Stimulated activated CD8-positive, alpha-beta memory T cell treated with anti-CD3 and anti-CD28 coated beads, Interleukin-15, amount 100 ng/mL, for 24 hours (primary cell): Measurements from ENCODE around the gene FLRT2.

Source experiments
- DNase-seq: peaks from one replicate; pipeline ENCODE4 v3.0.0-alpha.2; 2020; ENCODE audit warnings: low read depth

Gene FLRT2

DNA sequence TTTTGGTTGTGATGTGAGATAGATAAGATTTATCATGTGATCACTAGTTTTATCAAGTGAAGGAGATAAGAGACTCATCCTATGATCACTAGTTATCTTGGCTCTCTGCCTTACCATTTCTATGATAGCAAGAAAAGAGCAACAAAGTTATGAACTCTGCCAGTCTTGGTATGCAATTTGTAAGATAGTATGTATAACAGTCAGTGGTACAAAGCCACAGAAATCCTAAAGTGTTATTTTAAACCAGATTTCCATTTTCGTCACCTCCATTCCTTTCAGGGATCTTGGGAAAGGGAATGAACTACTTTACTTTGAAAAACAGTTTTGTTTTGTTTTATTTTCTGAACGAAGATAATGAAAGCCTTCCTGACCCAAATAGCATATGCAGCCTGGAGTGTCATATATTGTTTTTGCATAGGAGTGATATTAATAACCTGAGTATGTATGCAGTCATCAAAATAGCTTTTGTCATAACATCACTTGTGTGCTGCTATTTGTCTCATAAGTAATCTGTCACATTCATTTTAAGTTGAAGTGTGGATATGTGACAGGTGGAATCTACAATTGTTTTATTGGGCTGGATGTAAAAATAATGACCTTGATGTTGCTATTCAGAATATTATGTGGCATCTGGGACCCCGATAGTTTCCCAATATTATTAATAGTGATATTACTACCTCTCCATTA, 35.0 kb downstream of the FLRT2 start:
- DNase-seq = no peak

DNA sequence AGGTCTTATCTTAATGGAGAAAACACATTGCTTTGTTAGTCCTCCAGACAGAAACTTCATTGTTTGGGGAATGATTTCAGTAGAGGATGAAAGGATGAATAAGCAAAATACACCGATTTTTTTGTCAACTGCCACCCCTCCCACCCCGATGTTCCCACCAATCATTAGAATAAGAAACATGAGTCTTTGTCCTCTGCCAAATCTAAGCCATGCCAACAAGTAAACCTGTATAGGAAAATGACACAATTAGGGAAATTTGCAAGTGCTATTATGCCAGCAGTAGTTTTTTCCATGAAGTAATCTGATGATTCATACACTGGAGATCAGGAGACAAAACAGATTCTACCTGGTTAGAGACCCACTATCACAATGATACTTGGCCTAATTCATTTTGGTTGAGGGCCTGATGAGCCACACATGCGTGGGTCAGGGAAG, 35.9 kb downstream of the FLRT2 start:
- no peak for DNase-seq

DNA sequence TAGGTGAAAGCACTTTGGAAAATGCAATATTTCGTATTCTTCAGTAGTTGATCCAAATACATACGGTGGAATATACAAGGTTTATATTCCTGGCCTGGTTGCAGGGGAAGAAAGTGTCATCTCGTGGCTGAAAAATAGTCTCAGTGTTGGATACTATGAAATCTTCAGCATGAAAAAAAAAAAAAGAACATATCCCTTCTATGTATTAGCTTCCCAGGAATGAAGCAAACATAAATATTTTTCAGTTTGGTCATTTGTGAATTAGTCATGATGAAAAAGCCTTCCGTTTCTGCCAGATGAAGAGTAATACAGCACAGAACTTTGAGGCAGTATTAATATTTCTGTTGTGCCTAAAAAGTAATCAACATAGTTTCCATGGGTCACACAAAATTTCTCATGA, 36.7 kb downstream of the FLRT2 start:
- no peak for DNase-seq

DNA sequence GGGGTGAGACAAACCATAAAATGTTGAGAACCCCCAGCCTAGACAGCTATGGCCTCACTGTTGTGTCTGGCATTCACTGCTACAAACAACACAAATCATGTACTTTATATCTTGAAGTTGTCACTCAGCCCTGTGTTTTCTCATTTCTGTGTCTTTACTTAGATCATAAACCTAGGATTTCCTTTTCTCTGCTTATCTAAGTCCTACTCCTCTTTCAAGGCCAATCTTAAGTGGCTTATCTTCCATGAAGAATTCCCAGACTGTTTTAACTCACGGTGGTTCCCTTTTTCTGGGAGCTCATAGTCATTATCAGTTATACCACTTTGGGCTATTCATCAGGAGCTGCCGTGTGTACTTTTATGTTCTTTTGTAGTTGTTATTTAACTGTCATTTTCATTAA, 42.1 kb downstream of the FLRT2 start:
- no peak for DNase-seq

DNA sequence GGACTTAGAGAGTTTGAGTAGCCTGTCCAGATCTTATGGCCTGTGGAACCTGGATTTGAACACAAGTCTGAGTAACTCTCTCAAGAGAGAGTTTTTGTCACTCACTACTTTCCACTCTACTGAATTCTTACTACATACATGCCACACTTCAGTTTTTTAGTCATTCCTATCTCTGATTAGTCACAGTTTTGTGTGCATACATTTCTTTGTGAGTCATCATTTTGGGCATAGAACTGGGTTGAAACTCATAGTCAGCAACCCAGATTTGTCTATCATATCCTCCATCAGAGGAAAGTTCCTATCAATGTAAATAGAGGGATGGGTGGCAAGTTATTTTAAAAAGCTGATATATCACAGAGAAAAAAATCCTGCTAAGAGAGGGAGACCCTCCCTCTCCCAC, 42.9 kb downstream of the FLRT2 start:
- DNase-seq = no peak

DNA sequence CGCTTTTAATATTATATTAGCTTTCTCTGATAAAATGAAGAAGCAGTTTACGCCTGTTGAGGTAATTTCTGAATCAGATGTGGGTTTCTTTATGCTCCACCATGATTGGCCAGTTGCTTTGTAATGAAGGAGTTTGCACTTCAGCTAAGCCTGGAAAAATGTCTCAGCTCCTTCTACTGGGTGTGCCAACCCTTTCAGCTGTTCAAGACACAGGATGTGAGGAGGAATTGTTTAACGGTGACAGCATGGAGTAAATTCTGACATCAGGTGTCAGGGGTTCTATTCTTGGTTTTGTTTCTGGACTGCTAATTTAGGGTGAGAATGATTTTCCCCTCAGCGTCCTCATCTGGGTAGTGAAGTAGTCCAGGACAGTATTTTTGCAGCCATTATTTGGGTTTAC, 43.5 kb downstream of the FLRT2 start:
- DNase-seq = no peak

DNA sequence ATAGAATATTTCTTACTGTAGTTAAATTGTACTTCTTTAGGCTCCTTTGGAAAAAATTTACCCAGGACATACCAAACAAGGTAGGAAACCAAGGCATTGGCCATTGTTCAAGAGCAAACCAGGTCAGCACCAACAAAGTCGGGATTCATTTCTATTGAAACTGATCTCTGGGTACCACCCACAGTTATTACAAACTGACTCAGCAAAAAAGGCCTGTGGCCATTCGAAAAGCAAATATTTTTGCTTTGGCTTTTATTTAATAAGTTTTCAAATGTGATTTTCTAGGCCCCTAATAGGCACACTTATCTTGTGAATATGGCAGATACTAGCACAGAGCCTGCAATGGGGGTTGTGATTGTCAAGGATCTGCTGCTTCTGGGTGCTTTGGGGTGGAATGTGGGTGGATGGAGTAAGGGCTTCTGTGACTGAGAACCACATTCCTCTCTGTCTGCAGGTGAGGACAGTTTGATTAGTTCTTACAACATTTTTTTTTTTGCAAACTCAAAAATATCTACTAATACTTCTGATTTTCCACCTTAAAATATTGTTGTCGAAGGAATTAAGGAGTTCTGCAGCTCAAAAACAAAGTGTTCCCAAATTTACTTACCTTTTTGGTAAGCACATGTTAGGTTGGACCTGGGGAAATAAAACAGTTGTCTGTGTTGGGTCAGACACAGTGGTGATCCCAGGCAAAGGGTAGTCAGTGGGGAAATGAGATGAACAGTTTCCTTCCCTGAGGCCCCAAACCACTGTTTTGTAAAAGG, 45.1 kb downstream of the FLRT2 start:
- DNase-seq = no peak

DNA sequence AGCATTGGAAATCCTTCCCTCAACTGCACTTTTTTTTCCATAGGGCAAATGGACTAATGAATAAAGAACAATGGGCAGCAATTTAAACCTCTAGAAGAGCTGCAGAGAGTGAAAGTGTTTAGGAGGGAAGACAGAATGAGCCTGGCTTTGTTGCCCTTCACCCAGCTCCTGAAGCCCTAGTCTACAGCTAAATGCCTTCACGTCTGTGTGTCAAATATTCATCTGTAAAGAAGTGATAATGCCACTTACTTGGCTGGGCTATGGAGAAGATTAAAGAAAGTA, 45.6 kb downstream of the FLRT2 start:
- no peak for DNase-seq

DNA sequence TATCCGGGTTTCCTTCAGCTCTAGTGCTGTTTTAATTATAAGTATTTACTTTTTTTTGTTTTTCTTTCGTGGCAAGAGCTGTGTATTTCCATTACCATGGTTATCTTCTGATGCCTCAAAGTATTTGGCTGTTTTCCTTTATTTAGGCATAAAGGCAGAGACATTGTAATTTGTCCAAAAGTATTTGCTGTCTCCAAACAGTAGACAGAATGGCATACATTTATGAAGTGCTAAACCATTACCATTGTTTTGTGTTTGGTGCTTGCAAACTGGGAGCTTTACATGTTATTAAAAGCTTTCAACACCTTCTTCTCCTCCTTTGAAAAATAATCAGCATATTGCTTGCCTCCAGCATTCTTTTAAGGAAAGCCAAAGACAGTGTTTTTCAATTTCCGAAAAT, 46.3 kb downstream of the FLRT2 start:
- no peak for DNase-seq

DNA sequence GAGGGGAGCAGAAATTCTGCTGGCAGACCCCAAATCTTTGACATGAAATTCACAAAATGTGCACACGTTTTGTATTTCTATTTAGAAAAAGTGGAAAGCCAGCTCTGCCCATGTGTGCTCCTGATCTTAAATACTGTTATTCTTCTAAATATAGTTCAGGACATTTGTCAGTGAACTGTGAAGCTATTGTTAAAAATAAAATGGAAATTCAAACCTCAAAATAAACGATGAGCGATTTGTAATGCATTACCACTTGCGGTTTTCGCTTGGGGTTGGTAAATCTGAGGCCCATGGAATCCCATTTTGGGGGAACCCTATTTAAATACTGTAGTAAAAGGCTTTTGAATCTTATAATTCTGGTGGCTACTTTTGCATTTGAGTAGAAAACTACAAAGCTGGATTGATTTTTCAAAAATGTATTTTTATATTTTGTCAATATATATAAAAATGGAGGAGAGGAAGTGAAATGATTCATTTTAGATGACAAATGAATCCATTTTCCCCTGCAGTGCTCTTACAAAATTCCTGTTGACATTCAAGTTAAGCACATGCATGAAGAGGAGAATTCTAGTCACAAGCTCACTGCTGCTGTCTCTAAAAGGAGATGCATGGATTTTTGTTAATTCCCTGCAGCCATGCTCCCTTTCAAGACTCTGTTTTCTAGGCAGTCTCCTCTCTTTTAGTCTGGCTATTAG, 47.1 kb downstream of the FLRT2 start:
- DNase-seq = no peak

DNA sequence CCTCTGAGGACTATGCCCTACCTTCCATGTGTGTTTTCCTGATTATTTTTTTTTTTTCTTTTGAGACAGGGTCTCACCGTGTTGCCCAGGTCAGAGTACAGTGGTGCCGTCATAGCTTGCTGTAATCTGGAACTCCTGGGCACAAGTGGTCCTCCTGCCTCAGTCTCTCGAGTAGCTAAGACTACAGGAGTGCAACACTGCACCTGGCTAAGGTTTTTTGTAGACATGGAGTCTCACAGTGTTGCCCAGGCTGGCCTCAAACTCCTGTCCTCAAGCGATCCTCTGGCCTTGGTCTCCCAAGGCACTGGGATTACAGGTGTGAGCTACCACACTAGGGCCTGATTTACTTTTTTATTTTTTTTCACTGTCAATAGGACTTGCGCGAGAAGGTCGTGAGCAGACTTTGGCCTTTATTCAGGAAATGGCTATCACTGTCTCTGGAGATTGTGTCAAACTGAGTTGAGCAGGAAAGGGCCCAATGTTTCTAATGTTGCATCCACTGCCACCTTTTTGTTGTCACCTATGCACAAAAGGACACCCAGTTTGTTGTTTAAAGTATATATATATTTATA, 47.7 kb downstream of the FLRT2 start:
- DNase-seq = no peak

DNA sequence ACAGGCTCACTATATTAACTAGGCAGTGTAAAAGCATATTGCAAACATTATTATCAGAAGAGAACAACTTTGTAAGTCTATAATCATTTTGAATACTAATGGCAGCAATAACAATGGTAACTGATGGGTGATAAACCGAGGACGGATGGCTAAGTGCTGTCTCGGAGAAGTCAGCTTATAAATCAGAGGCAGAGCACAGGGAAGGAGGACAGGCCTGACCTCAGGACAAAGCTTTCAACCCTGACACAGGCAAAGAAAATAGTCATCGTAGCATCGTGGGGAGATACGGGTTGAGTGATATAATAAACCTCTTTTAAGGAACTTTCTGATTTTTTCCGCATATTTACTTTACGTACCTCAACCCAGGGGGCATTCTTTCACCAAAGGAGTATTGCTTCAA, 48.4 kb downstream of the FLRT2 start:
- no peak for DNase-seq

DNA sequence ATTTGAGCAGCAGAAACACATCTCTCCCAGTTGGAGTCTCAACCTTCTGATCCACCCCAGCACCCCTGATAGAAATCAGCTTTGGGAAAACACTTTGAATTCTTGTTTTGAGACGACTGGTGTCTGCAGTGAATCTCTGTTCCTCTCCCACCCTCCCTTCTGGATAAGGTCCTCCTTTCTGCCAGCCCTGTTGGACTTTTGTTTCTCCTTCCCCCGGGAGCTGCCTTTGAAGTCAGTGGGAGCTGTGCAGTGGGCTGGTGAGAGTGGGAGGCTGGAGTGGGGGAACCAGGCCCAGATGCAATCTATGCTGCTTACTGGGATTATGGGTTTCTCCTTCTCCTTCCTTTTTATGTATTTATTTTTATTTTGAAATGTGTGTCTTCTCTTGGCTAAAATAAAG, 49.0 kb downstream of the FLRT2 start:
- no peak for DNase-seq

DNA sequence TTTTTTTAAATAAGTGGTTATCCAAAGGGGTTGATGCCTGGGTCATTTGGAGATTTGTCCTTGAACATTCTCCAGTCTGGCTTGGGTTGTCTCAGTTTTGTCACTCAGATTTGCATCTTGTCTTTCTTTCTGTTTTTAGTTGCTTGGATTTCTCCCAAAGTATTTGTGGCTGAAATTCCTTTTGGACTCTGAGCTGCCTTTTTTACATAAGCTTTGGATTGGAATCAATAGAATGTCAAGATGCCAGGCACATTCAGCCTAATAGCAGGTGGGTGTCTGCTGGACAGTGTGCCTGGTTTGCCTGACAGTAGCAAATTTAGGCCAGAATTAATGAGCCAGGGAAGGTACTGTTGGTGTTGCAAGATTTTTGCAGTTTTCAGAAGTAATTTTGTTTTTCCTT, 50.0 kb downstream of the FLRT2 start:
- no peak for DNase-seq

DNA sequence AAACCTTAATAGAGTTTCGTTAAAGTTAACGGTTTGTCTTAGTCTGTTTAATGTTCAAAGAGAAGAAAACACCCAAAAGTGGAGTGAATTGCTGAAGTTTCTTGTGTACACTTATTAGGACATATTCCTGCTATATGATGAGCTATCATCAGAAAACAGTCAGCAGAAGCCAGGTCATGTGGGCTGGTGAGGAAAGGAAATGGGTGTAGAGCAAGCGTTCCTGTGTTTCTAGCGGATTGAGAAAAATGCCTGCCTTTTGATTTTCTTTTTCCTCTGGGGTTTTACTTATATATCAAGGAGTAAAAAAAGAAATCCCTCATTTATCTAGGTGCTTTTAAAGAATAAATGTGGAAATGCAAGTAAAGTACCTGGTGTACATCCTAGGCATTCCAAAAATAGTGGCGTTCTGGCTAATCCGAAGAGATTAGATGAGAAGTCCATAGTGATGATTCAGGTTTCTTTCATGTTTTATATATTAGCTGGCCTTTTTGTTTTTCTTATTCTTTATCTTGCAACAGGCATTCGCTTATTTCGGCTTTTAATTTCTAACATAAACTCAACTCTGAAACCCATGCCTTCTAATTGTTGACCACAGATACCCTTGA, 50.7 kb downstream of the FLRT2 start:
- DNase-seq = no peak

DNA sequence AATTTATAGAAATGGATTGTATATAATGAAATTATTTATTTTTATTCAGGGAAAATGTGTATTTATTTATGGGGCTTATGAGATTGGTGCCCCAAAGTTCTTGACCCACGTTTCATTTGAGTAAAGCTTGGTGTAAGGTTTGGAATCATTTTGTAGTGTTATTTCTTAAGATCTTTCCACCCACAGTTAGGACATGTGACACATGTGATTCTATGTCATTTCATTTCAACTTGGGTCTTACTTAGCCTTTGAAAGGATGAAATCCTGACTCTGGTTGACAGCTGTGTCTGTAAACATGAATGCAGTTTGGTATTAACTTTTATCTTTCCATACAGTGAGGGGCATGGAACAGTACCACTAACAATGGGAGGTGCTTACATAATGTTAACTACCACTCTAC, 51.7 kb downstream of the FLRT2 start:
- no peak for DNase-seq

DNA sequence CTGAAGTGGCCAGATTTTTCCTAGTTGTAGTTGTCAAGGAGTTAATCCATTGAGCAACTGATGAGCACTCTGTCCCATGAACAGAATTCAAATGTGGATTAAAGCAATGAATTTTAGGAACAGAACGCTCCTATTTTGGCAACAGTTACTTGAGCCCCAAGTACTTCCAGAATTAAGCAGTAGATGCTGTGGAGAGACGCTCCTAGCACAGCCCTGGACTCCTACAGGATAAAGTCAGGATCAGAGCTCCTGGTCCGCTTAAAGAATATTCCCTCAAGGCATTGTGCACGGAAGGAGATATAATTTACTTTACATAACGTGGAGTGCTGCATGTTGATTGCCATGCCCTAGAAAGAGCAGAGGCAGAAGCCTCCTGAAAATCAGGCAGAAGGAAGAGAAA, 53.4 kb downstream of the FLRT2 start:
- DNase-seq = no peak

DNA sequence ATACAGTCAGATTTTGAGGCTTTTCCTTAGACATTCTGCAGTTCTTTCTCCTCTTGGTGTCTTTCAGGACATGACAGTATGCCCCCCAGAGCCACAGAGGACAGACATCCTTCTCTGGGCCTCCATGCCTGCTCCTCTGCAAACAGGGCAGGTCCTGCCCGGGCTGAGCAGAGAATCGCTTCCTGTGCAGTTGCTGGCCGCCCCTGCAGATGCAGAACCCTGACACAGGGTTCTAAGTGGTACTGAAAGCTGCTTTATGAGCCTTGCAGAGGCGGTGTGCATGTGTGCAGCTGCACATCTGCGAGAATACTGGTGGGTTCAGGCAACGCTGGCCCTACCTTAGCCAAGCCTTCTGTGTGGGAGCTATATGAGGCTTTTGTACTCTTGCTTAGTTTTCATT, 54.5 kb downstream of the FLRT2 start:
- DNase-seq = no peak

DNA sequence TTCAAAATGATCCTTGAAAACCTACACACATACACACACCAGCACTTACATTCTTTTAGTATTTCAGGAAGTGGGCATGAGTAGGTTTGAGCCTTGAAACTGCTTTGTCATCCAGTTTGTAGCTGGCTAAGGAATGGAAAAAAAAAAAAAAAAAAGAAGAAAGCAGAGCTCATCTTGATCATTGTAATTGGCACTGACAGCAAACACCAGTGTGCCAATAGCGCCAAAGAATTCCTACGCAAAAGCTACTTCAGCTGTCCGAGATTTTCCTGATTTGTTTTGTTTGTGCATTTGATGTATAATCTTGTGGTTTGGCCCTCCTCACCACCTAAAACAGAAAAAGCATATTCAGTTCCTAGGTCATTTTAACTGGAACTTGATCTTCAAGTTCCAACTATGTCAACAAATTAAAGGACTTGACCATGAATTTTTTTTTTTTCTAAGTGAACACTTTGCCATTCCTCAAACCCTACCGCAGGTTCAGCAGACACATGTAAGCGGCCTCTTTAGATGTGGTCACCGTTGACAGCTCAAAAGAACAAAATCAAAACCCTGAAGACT, 57.3 kb downstream of the FLRT2 start:
- DNase-seq = no peak

DNA sequence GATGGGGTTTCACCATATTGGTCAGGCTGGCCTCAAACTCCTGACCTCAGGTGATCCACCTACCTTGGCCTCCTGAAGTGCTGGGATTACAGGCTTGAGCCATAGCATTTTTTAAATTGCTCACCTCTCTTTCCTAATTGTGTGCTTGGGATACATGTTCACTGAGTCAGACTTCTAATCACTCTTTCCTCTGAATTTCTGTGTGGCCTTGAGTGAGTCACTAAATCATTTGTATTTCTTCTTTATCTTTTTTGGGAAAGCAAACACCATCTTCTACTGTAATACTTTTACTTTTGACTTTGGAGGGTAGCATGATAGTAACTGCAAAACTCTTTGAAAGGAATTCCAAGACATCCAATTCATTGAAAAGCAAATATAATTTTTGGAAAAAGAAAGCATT, 60.8 kb downstream of the FLRT2 start:
- DNase-seq = no peak

DNA sequence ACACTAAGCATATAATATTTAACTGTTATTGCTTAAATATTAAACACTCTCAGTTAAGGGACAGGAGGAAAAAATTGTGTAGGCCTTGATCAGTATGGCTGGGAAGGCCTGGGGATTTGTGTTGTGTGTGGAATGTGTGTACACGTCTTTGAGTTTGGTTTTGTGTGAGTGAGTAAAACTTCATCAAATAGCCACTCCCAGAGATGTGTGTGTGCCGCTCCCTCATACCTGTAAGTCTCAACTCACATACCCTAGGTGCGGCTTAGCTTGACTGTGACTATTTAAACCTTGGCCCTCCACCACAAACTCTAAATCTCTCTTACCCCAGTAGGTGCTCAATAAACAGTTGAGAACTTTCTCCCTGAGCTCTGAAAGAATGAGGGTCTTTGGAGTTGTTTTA, 64.3 kb downstream of the FLRT2 start:
- DNase-seq = no peak

DNA sequence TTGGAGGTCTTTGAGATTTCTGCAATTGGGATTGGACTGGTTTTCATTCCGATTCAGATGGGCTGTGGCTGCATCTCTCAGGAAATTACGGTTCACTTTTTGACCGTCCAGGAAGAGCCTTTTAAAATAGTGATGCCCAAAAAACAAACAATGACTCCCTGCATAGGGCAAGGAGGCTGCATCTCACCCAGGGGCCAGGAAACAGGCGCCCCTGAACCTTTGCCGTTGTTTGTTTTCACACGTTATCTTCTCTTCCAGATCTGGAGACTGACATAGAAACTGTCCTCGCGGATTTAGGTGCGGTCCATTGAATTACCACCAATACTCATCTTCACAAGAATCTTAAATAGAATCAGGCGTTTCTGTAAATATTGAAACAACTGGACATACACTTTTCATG, 66.0 kb downstream of the FLRT2 start:
- DNase-seq = no peak

DNA sequence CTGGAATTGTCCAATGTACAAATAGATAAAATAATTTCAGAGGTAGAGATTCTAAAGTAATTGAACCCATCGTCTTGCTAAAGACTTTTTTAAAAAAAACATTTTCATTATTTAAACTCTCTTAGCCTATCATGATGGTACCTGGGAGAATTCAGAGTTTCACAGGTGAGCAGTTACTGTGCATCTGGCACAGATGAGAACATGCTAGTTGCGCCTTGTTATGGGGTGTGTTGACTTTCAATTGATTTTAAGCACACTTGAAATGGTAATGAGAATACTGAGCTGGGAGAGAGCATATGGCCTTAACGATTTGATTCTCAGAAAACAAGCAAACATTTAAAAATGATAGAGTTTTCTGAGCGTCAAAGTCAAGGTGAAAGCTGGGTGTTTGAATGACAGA, 66.6 kb downstream of the FLRT2 start:
- DNase-seq = no peak
